ENCODE measurements around the gene KLF9.

KLF9 gene

DNA sequence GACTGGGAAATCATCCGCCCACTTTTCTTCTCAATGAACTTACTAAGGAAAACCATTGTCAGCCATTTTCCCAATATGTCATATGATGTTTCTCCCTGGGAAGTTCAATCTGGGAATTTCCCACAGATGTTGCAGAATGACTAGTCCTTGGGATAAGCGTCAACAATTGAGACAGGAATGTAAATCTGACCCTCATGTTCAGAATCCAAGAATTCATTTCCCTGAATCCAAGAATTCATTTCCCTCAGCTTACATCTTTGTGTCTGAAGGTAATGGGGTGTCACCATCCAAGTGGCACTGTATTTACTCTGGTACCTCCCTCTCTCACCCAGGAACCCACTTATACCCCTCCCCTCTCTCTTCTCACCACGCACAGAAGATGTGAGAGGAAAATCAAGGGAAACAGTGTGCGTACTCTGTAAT, 7.4 kb downstream of the KLF9 start:
- Histone ChIP-seq H3K9ac (ENCODE audit: low read length) (no peak overlapping the region), H3K4me2 (ENCODE audit: low read length) (no peak overlapping the region), H3K9me3 (ENCODE audit: low read length) (no peaks in the 10 kb centered on the region)

GRCh38 chr9:70406434-70406862, 8.0 kb downstream of the KLF9 start:
- no peak overlapping the region for H3K27ac ChIP-seq (ENCODE audit: low read depth, low read length, poor library complexity, severe bottlenecking)
- H3K79me2 ChIP-seq (ENCODE audit: insufficient read depth, low read length) = no peaks in the 10 kb centered on the region
- H3K9ac ChIP-seq (ENCODE audit: low read length) = no peak overlapping the region

More for the DNA sequence above, 7.4 kb downstream of the KLF9 start:
- no peaks in the 10 kb centered on the region for H3K79me2 ChIP-seq (ENCODE audit: insufficient read depth, low read length)
- H3K4me3 ChIP-seq (ENCODE audit: low read depth, low read length, poor library complexity, severe bottlenecking) = no peak overlapping the region
- no peaks in the 10 kb centered on the region for H3K9me2 ChIP-seq (ENCODE audit: low read depth, low read length)
- H3F3A ChIP-seq (ENCODE audit: insufficient read depth, low read length) = no peaks in the 10 kb centered on the region
- H3K36me3 ChIP-seq (ENCODE audit: insufficient read depth, low read length) = no peaks in the 10 kb centered on the region
- no peak for TF ChIP-seq EZH2 (IDR thresholded peaks at IDR 0.05; ENCODE audit: borderline replicate concordance, low read length)
- no peak for TF ChIP-seq CTCF (IDR thresholded peaks at IDR 0.05; ENCODE audit: low read length)
- H3K27ac ChIP-seq (ENCODE audit: low read depth, low read length, poor library complexity, severe bottlenecking) = no peak overlapping the region
- H4K20me1 ChIP-seq (ENCODE audit: insufficient read depth, low read length) = no peaks in the 10 kb centered on the region
- H3K27me3 ChIP-seq (ENCODE audit: insufficient read depth, low read length) = no peaks in the 10 kb centered on the region
- peaks cover 15% of the 10 kb centered on the region for H3K4me1 ChIP-seq (ENCODE audit: insufficient read depth, low read length, severe bottlenecking)
- no peak overlapping the region for H2AFZ ChIP-seq (ENCODE audit: low read length)

GRCh38 chr9:70405808-70406433, 8.5 kb downstream of the KLF9 start:
- Histone ChIP-seq H3K9me2 (ENCODE audit: low read depth, low read length) (no peaks in the 10 kb centered on the region), H3K9me3 (ENCODE audit: low read length) (no peaks in the 10 kb centered on the region), H3K27ac (ENCODE audit: low read depth, low read length, poor library complexity, severe bottlenecking) (no peak overlapping the region), H3K4me2 (ENCODE audit: low read length) (no peak overlapping the region), H3K4me3 (ENCODE audit: low read depth, low read length, poor library complexity, severe bottlenecking) (no peak overlapping the region), H4K20me1 (ENCODE audit: insufficient read depth, low read length) (no peaks in the 10 kb centered on the region), H3K27me3 (ENCODE audit: insufficient read depth, low read length) (no peaks in the 10 kb centered on the region), H3K4me1 (ENCODE audit: insufficient read depth, low read length, severe bottlenecking) (peaks cover 4% of the 10 kb centered on the region), H3F3A (ENCODE audit: insufficient read depth, low read length) (no peaks in the 10 kb centered on the region), H2AFZ (ENCODE audit: low read length) (no peak overlapping the region), H3K9ac (ENCODE audit: low read length) (no peak overlapping the region), H3K79me2 (ENCODE audit: insufficient read depth, low read length) (no peaks in the 10 kb centered on the region), H3K36me3 (ENCODE audit: insufficient read depth, low read length) (no peaks in the 10 kb centered on the region)
- TF ChIP-seq CTCF (IDR thresholded peaks at IDR 0.05; ENCODE audit: low read length) (no peak), EZH2 (IDR thresholded peaks at IDR 0.05; ENCODE audit: borderline replicate concordance, low read length) (no peak)

More at GRCh38 chr9:70406434-70406862, 8.0 kb downstream of the KLF9 start:
- Histone ChIP-seq H2AFZ (ENCODE audit: low read length) (no peak overlapping the region), H4K20me1 (ENCODE audit: insufficient read depth, low read length) (no peaks in the 10 kb centered on the region), H3K4me1 (ENCODE audit: insufficient read depth, low read length, severe bottlenecking) (peaks cover 9% of the 10 kb centered on the region), H3K27me3 (ENCODE audit: insufficient read depth, low read length) (no peaks in the 10 kb centered on the region), H3F3A (ENCODE audit: insufficient read depth, low read length) (no peaks in the 10 kb centered on the region), H3K9me3 (ENCODE audit: low read length) (no peaks in the 10 kb centered on the region), H3K4me3 (ENCODE audit: low read depth, low read length, poor library complexity, severe bottlenecking) (no peak overlapping the region), H3K4me2 (ENCODE audit: low read length) (no peak overlapping the region), H3K9me2 (ENCODE audit: low read depth, low read length) (no peaks in the 10 kb centered on the region), H3K36me3 (ENCODE audit: insufficient read depth, low read length) (no peaks in the 10 kb centered on the region)
- TF ChIP-seq CTCF (IDR thresholded peaks at IDR 0.05; ENCODE audit: low read length) (no peak), EZH2 (IDR thresholded peaks at IDR 0.05; ENCODE audit: borderline replicate concordance, low read length) (no peak)
